GM21825 (cell line): ENCODE data around the gene ARL17A.
"Not testable (repeated sequence)": the region's sequence is repeated elsewhere in the genome, so short reads cannot be mapped to it uniquely, and the experiment has no call there.

Source experiments
- ATAC-seq: cut with Tn5 transposase; IDR thresholded peaks from one replicate; pipeline ENCODE4 v1.9.1; 2021; ENCODE audit warnings: mild to moderate bottlenecking, moderate library complexity; ENCODE audit not compliant: unreplicated experiment

The ARL17A gene

GRCh38 chr17:46559155-46559554, 20.3 kb downstream of the ARL17A start:
- not testable (repeated sequence) for ATAC-seq

GRCh38 chr17:46548607-46549006, 30.9 kb downstream of the ARL17A start:
- not testable (repeated sequence) for ATAC-seq

GRCh38 chr17:46534716-46535115, 44.8 kb downstream of the ARL17A start:
- ATAC-seq = not testable (repeated sequence)

DNA sequence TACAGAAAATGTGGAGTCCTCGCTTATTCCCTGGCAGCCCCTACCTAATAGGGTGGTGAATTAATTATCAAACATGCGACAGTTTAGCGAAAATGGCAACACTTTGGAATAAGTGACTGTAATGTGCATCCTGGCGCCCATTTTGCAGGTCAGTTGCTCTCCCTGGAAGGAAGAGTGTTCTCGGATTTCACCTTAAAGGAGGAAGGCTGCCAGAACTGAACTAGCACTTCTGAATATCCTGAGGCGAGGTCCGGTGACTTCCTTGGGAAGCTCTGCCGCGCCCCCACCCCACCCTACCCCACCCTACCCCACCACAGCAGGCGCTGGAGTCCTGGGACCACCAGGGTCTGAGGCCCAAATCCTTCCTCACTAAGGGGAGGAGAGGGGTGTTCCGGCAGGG, 67.3 kb downstream of the ARL17A start, which contains the start of gene LRRC37A2:
Gene LRRC37A2, plus strand, starts transcription at position 301 of the 400 bp plus-strand sequence. CDS start 245 bp downstream, outside the sequence.
- ATAC-seq = not testable (repeated sequence)

DNA sequence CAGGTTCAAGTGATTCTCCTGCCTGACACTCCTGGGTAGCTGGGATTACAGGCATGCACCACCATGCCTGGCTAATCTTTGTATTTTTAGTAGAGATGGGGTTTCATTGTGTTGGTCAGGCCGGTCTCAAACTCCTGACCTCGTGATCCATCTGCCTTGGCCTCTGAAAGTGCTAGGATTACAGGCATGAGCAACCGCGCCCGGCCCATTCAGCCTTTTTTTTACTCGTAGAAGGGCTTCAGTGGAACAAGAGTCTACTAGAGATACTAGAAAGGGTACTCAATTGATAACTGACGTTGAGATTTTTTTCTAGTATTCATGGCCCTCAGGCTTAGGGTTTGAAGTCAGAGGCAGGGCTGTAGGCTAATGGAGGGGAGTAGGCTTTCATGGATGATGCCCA, 73.6 kb downstream of the ARL17A start:
- ATAC-seq = not testable (repeated sequence)

GRCh38 chr17:46499437-46500139, 79.9 kb downstream of the ARL17A start:
- ATAC-seq = not testable (repeated sequence)

DNA sequence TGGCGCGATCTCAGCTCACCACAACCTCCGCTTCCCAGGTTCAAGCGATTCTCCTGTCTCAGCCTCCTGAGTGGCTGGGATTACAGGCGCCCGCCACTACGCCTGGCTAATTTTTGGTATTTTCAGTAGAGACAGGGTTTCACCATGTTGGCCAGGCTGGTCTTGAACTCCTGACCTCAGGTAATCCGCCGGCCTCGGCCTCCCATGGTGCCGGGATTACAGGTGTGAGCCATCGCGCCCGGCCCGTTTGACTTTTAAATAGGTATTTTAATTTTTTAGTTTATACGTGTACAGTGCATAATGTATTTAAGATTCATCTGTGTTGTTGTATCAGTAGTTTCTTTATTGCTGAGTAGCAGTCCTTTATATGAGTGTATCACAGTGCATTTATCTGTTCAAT, 87.5 kb downstream of the ARL17A start:
- not testable (repeated sequence) for ATAC-seq

DNA sequence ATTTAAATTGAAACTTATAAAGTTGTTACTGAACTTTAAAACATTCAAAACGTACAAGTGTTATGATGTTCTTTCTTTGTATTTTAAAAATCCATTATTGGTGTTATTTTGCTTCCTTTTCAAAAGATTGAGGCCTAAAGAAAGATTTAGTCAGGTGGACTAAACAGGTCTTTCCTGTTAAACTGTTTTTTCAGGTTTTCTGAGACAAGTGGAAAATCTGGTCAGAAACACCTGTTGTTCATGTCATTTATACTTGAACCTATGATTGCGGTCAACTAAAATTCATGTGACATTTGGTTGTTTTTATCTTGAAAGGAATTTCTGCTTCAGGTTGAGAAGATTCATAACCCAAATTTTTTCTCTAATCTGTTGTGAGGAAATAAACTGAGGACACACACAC, 98.2 kb downstream of the ARL17A start:
- not testable (repeated sequence) for ATAC-seq

- not testable (repeated sequence) for ATAC-seq
These were observed 100.7 kb downstream of the ARL17A start for GRCh38 chr17:46478823-46479222.

- ATAC-seq = not testable (repeated sequence)
These were observed 103.9 kb downstream of the ARL17A start for GRCh38 chr17:46475583-46475982.

- ATAC-seq = not testable (repeated sequence)
These were observed 105.0 kb downstream of the ARL17A start for GRCh38 chr17:46474489-46474888.

DNA sequence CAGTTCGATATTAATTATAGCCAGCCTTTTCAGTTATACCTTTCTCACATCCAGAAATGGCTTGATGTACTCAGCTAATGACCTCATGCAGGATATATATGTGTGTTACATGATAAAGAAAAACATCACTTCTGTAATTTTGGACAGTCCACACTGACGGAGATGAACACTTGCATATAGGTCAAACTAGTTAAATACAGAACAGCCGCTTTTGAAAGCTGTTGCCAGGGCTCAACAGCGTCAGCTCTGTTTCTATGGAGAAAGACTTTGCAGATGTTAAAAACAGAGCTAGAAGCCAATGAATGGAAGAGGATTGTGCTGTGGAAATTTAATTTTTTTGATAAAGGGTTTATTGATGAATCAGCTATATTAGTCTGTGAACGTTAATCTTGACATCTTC, 111.9 kb downstream of the ARL17A start:
- ATAC-seq = not testable (repeated sequence)
